ENCODE data around the gene DUSP22. TPM values are rescaled to one million over a fixed set of nuclear protein-coding genes. Genes with fewer than 3 reads are reported as not detected.

Gene DUSP22
- total RNA-seq, 2 experiments from 2014 or later, result 26.9 to 27.5 TPM

- ChIA-PET CTCF (no interaction called here), POLR2A (no interaction called here)
These were observed 88.2 kb downstream of the DUSP22 start for GRCh38 chr6:380234-381218.

- ChIA-PET CTCF (no interaction called here), POLR2A (no interaction called here)
These were observed 89.6 kb downstream of the DUSP22 start for GRCh38 chr6:381742-382461.

- POLR2A ChIA-PET, result interaction anchor here (0.9 kb wide), 1 partner anchor 41 kb away, joined by 3 read pairs; no protein-coding TSS in a partner anchor
These were observed 90.9 kb downstream of the DUSP22 start for GRCh38 chr6:382883-383810.

GRCh38 chr6:383856-384255, 91.6 kb downstream of the DUSP22 start:
- ChIA-PET POLR2A (interaction anchor here (0.9 kb wide), 1 partner anchor 41 kb away, joined by 3 read pairs; no protein-coding TSS in a partner anchor), CTCF (no interaction called here)

More at GRCh38 chr6:382883-383810, 90.9 kb downstream of the DUSP22 start:
- CTCF ChIA-PET, result no interaction called here

- POLR2A ChIA-PET, result no interaction called here
- CTCF ChIA-PET, result interaction anchor here (0.9 kb wide), 1 partner anchor 197 kb away, joined by 3 read pairs; no protein-coding TSS in a partner anchor
These were observed 92.6 kb downstream of the DUSP22 start for GRCh38 chr6:384898-385297.

GRCh38 chr6:385614-386013, 93.3 kb downstream of the DUSP22 start:
- ChIA-PET CTCF (interaction anchor here (0.9 kb wide), 1 partner anchor 198 kb away, joined by 3 read pairs; no protein-coding TSS in a partner anchor), POLR2A (no interaction called here)

- ChIA-PET CTCF (no interaction called here), POLR2A (no interaction called here)
These were observed 94.5 kb downstream of the DUSP22 start for GRCh38 chr6:386688-387266.

- ChIA-PET CTCF (interaction anchor here (1.2 kb wide), 1 partner anchor 32 kb away, joined by 3 read pairs; no protein-coding TSS in a partner anchor), POLR2A (interaction anchor here (0.6 kb wide), 1 partner anchor 198 kb away, joined by 3 read pairs; no protein-coding TSS in a partner anchor)
These were observed 95.0 kb downstream of the DUSP22 start for GRCh38 chr6:387293-387741.

- ChIA-PET CTCF (interaction anchor here (1.2 kb wide), 1 partner anchor 33 kb away, joined by 3 read pairs; no protein-coding TSS in a partner anchor), POLR2A (no interaction called here)
These were observed 96.1 kb downstream of the DUSP22 start for GRCh38 chr6:388202-388903.

GRCh38 chr6:389143-389542, 96.9 kb downstream of the DUSP22 start:
- ChIA-PET CTCF (interaction anchor here (0.8 to 1.6 kb wide), 3 partner anchors 43 to 96 kb away, joined by 3 to 4 read pairs (median 4); no protein-coding TSS in a partner anchor), POLR2A (interaction anchor here (0.6 to 7.1 kb wide), 6 partner anchors 13 to 200 kb away, joined by 3 to 58 read pairs (median 4); no protein-coding TSS in a partner anchor)

- ChIA-PET CTCF (interaction anchor here (0.7 to 1.6 kb wide), 6 partner anchors 14 to 190 kb away, joined by 3 to 4 read pairs (median 4); no protein-coding TSS in a partner anchor), POLR2A (interaction anchor here (0.6 to 7.1 kb wide), 8 partner anchors 13 to 201 kb away, joined by 3 to 58 read pairs (median 6); no protein-coding TSS in a partner anchor)
These were observed 97.3 kb downstream of the DUSP22 start for GRCh38 chr6:389622-390021.

- ChIA-PET CTCF (interaction anchor here (0.9 to 1.7 kb wide), 8 partner anchors 9 to 206 kb away, joined by 3 to 6 read pairs (median 4); no protein-coding TSS in a partner anchor), POLR2A (interaction anchor here (0.6 to 7.1 kb wide), 22 partner anchors 11 to 202 kb away, joined by 3 to 58 read pairs (median 5); no protein-coding TSS in a partner anchor)
These were observed 98.7 kb downstream of the DUSP22 start for GRCh38 chr6:390914-391558.

GRCh38 chr6:391559-392440, 99.5 kb downstream of the DUSP22 start, which contains the start of gene IRF4:
Gene IRF4, plus strand, starts transcription at chr6:391752. Its CDS starts 1,401 bp downstream, at chr6:393153.
- CTCF ChIA-PET, result interaction anchor here (0.9 to 1.7 kb wide), 8 partner anchors 11 to 207 kb away, joined by 3 to 6 read pairs (median 3); no protein-coding TSS in a partner anchor
- POLR2A ChIA-PET, result interaction anchor here (0.6 to 7.1 kb wide), 26 partner anchors 11 to 203 kb away, joined by 3 to 58 read pairs (median 5); no protein-coding TSS in a partner anchor

GRCh38 chr6:392441-393390, 100.4 kb downstream of the DUSP22 start:
- ChIA-PET CTCF (interaction anchor here (0.7 to 1.6 kb wide), 8 partner anchors 10 to 199 kb away, joined by 3 to 6 read pairs (median 3); no protein-coding TSS in a partner anchor), POLR2A (interaction anchor here (0.7 to 7.1 kb wide), 21 partner anchors 10 to 201 kb away, joined by 3 to 58 read pairs (median 5); no protein-coding TSS in a partner anchor)
